PFSK-1 (cell line): ENCODE results near the gene PGGHG.

Experiments used
- FOXP2 ChIP-seq: optimal IDR thresholded peaks from 2 replicates; pipeline ENCODE3; 2011; ENCODE audit warnings: borderline replicate concordance, control low read depth, inconsistent platforms; ENCODE audit not compliant: insufficient read depth; ENCODE audit errors: extremely low read length, extremely low read depth
- POLR2AphosphoS5 ChIP-seq: IDR thresholded peaks from 2 replicates; pipeline ENCODE4 v1.6.1; 2012; ENCODE audit warnings: low read depth, mild to moderate bottlenecking, control low read depth, low read length, moderate library complexity
- SIN3A ChIP-seq: IDR thresholded peaks from 2 replicates; pipeline ENCODE4 v1.6.1; 2012; ENCODE audit warnings: mild to moderate bottlenecking, low read length, moderate library complexity, borderline replicate concordance; ENCODE audit not compliant: insufficient read depth
- TAF1 ChIP-seq: IDR thresholded peaks from 2 replicates; pipeline ENCODE4 v1.6.1; 2012; ENCODE audit warnings: low read length, control low read depth, borderline replicate concordance; ENCODE audit not compliant: insufficient read depth
- TF ChIP-seq, protein P1 (sequence below), 2 experiments: IDR thresholded peaks; 2 replicates each; pipeline versions ENCODE4 v1.6.1 to v1.8.0; 2011 to 2012; ENCODE audit warnings: low read depth in 2 of 2, low read length in 2 of 2, control low read depth in 1 of 2, inconsistent platforms in 1 of 2, mild to moderate bottlenecking in 1 of 2, moderate library complexity in 1 of 2; ENCODE audit not compliant: insufficient read depth in 1 of 2

PGGHG gene

DNA sequence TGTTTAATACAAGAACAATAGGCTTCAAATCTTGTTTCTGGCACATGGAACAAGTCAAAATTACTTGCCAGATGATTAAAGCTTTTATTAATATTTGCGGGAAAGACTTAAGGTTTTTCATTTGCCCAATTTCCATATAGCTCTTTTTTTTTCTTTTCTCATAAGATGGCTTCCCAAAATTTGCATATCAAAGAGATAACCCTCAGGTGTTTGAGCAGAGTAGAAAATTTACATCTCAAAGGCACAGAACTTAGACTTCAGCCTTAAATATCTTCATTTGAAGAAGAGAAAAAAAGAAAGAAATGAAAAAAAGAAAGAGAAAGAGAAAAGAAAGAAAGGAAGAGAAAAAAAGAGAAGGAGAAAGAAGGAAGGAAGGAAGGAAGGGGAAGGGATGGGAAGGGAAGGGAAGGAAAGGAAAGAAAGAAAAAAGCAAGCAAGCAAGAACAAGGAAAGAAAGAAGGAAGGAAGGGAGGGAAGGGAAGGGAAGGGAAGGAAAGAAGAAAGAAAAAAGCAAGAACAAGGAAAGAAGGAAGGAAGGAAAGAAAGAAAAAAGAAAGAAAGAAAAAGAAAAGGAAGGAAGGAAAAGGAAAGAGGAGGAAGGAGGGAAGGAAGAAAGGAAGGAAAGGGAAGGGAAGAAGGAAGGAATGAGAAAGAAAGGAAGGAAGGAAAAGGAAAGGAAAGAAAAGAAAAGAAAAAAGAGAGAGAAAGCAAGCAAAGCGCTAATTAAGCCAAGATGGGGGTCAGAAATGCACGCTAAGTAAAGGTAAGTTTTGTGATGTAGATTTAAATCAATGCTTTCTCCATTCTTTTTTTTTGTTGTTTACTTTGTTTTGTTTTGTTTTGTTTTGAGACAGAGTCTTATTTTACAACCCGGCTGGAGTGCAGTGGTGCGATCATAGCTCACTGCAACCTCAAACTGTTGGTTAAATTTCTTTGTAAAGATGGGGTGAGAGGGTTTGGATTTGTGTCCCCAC lies 51.9 kb downstream of the PGGHG start:
- no peak for TF ChIP-seq TAF1
- TF ChIP-seq SIN3A: no peak
- no peak for TF ChIP-seq POLR2AphosphoS5
- no peak for TF ChIP-seq FOXP2
- TF ChIP-seq, protein P1, sequence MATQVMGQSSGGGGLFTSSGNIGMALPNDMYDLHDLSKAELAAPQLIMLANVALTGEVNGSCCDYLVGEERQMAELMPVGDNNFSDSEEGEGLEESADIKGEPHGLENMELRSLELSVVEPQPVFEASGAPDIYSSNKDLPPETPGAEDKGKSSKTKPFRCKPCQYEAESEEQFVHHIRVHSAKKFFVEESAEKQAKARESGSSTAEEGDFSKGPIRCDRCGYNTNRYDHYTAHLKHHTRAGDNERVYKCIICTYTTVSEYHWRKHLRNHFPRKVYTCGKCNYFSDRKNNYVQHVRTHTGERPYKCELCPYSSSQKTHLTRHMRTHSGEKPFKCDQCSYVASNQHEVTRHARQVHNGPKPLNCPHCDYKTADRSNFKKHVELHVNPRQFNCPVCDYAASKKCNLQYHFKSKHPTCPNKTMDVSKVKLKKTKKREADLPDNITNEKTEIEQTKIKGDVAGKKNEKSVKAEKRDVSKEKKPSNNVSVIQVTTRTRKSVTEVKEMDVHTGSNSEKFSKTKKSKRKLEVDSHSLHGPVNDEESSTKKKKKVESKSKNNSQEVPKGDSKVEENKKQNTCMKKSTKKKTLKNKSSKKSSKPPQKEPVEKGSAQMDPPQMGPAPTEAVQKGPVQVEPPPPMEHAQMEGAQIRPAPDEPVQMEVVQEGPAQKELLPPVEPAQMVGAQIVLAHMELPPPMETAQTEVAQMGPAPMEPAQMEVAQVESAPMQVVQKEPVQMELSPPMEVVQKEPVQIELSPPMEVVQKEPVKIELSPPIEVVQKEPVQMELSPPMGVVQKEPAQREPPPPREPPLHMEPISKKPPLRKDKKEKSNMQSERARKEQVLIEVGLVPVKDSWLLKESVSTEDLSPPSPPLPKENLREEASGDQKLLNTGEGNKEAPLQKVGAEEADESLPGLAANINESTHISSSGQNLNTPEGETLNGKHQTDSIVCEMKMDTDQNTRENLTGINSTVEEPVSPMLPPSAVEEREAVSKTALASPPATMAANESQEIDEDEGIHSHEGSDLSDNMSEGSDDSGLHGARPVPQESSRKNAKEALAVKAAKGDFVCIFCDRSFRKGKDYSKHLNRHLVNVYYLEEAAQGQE (IDR thresholded peaks at IDR 0.05; ENCODE audit: insufficient read depth in 1 of 2, low read depth in 2 of 2, low read length in 2 of 2): no peak

GRCh38 chr11:342328-342727 lies 53.4 kb downstream of the PGGHG start:
- no peak for TF ChIP-seq POLR2AphosphoS5
- no peak for TF ChIP-seq TAF1
- no peak for TF ChIP-seq FOXP2
- TF ChIP-seq SIN3A: no peak
- TF ChIP-seq, protein P1 (IDR thresholded peaks at IDR 0.05; ENCODE audit: insufficient read depth in 1 of 2, low read depth in 2 of 2, low read length in 2 of 2): no peak

DNA sequence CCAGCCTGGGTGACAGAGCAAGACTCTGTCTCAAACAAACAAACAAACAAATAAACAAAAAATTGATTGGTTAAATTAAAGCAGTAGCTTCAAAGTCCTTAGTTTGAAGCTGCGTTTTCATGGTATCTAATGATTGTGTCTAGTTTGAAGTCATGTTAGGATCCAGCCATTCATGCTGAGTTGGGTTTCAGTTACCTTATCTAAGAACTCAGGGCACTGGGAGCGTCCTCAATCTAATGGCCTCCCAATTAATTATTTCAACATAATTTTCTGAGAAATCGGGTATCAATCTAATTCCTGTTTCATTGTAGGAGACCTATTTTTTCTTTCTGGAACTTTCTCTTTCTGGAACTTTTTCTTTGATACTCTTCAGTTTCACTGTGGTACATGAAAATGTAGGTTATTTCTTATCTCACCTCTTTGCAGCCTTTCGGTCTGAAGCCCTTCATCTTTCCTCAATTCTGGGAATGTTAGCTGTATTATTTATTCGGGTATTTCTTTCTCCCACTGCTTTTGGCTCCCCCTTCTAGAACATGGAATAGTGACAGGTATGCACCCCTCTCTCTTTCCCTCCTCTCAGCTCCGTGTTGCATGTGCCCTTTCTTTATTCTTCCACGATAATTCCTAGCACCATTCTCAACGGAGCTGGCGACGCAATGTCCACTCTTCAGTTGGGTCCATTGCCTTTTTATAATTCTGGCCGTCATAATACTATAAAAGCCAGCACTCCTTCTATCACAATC lies 56.1 kb downstream of the PGGHG start:
- TF ChIP-seq TAF1 (no peak), POLR2AphosphoS5 (no peak), SIN3A (no peak), FOXP2 (no peak)
- TF ChIP-seq, protein P1 (IDR thresholded peaks at IDR 0.05; ENCODE audit: insufficient read depth in 1 of 2, low read depth in 2 of 2, low read length in 2 of 2): no peak
